ENCODE data around the gene ENTPD6. TPM values are rescaled to one million over a fixed set of nuclear protein-coding genes. Genes with fewer than 3 reads are reported as not detected.

The ENTPD6 gene
- total and polyA plus RNA-seq, 2 of the 4 experiments (the other 2 are of a cell fraction): 61.1 to 98.6 TPM

GRCh38 chr20:25216199-25216945, 20.9 kb downstream of the ENTPD6 start:
- POLR2A ChIA-PET (ENCODE audit: unreplicated experiment): no interaction called here
- H4K91ac ChIP-seq (ENCODE audit: insufficient read depth, low read depth, low read length): no peak overlapping the region

More at GRCh38 chr20:25216199-25216945, 20.9 kb downstream of the ENTPD6 start:
- Histone ChIP-seq H2AFZ (replicated peaks; ENCODE audit: low read length, poor library complexity) (no peak overlapping the region), H2AK9ac (replicated peaks; ENCODE audit: low read depth, low read length, poor library complexity) (no peak overlapping the region), H2BK5ac (ENCODE audit: low read depth, low read length, poor library complexity, severe bottlenecking) (no peak overlapping the region), H4K20me1 (ENCODE audit: insufficient read depth, low read length) (no peaks in the 10 kb centered on the region), H3K9me3 (ENCODE audit: control insufficient read depth, insufficient read depth, low read length) (no peaks in the 10 kb centered on the region), H3K4me2 (ENCODE audit: low read depth, low read length) (no peak overlapping the region), H3K27me3 (ENCODE audit: control insufficient read depth, insufficient read depth, low read length) (no peaks in the 10 kb centered on the region), H4K5ac (ENCODE audit: low read depth, low read length) (no peak overlapping the region), H3K27ac (ENCODE audit: insufficient read depth, low read length) (no peak overlapping the region), H2BK20ac (ENCODE audit: low read depth, low read length) (no peak overlapping the region), H3K4ac (ENCODE audit: low read depth, low read length) (no peak overlapping the region), H2BK120ac (ENCODE audit: low read depth, low read length) (no peak overlapping the region), H3K14ac (replicated peaks; ENCODE audit: low read depth, low read length) (no peak overlapping the region), H3K79me1 (ENCODE audit: low read depth in 1 of 2, low read length in 2 of 2) (0 out of 4 replicates have a peak, but pooled peaks cover 0 to 6% of the 10 kb centered on the region in 2 experiments), H3K4me1 (ENCODE audit: control insufficient read depth, insufficient read depth, low read length) (no peaks in the 10 kb centered on the region), H2BK15ac (ENCODE audit: low read depth, low read length) (no peak overlapping the region), H3K56ac (ENCODE audit: extremely low read depth, insufficient read depth, low read length) (no peak overlapping the region), H2AK5ac (ENCODE audit: low read depth, low read length) (no peak overlapping the region), H3K18ac (ENCODE audit: low read depth, low read length) (no peak overlapping the region), H3K9ac (ENCODE audit: low read depth, low read length) (no peak overlapping the region), H3K23ac (ENCODE audit: low read depth, low read length) (no peak overlapping the region), H3K4me3 (ENCODE audit: insufficient read depth, low read depth, low read length) (no peak overlapping the region), H3K36me3 (ENCODE audit: control insufficient read depth, insufficient read depth, low read length) (peaks cover 39% of the 10 kb centered on the region), H3K9me1 (ENCODE audit: insufficient read depth, low read length) (no peaks in the 10 kb centered on the region; the same call in 1 of the 2 replicates), H4K8ac (ENCODE audit: low read depth in 2 of 2, low read length in 2 of 2) (no peak overlapping the region)
- TF ChIP-seq ELK1 (IDR thresholded peaks at IDR 0.05; ENCODE audit: borderline replicate concordance, low read depth, low read length) (no peak), MAZ (IDR thresholded peaks at IDR 0.05; ENCODE audit: borderline replicate concordance, low read depth, low read length) (no peak), RCOR1 (IDR thresholded peaks at IDR 0.05; ENCODE audit: insufficient replicate concordance, low read length) (no peak), SMC3 (IDR thresholded peaks at IDR 0.05; ENCODE audit: low read depth, low read length) (no peak), USF2 (IDR thresholded peaks at IDR 0.05; ENCODE audit: low read depth, low read length) (no peak), CHD1 (IDR thresholded peaks at IDR 0.05; ENCODE audit: low read depth, low read length) (no peak), CEBPB (IDR thresholded peaks at IDR 0.05; ENCODE audit: low read depth, low read length) (no peak), MXI1 (IDR thresholded peaks at IDR 0.05; ENCODE audit: borderline replicate concordance, low read depth, low read length) (no peak), RFX5 (IDR thresholded peaks at IDR 0.05; ENCODE audit: low read depth, low read length) (no peak), BHLHE40 (IDR thresholded peaks at IDR 0.05; ENCODE audit: low read depth, low read length) (no peak), CTCF (conservative IDR thresholded peaks at IDR 0.05; ENCODE audit: low read depth, low read length) (no peak)
- no TSS peak for BruUV-seq (replicated peaks)
- DNase-seq (no peak), ATAC-seq (ENCODE audit: low read depth) (no peak)
- WGBS, 2 experiments (ENCODE audit: extremely low coverage in 2 of 2, insufficient read length in 1 of 2): no CpG with 5 or more reads among the region's 16 CpGs
- in situ Hi-C loops (cut with MboI; ENCODE audit: low sequenced_read_pairs): loop anchor here (10.0 kb wide), 2 partner anchors 48 to 168 kb away; no protein-coding TSS in a partner anchor
- dilution Hi-C loops (cut with HindIII; ENCODE audit: low sequenced_read_pairs, unreplicated experiment): no loop called here
- intact Hi-C loops (cut with micrococcal nuclease): no loop called here
- CTCF ChIA-PET: no interaction called here

Data from IMR-90 (cell line).